HL-60 (cell line): ENCODE data around the gene RAB34.

Experiments
- CTCF ChIP-seq: IDR thresholded peaks from one replicate; pipeline ENCODE4 v1.5.1; 2011; ENCODE audit warnings: low read length, control low read depth, inconsistent platforms; ENCODE audit not compliant: insufficient read depth
- POLR2AphosphoS5 ChIP-seq: IDR thresholded peaks from 2 replicates; pipeline ENCODE4 v1.6.1; 2012; ENCODE audit warnings: low read depth

- TF ChIP-seq POLR2AphosphoS5 (no peak), CTCF (no peak)
Measured at GRCh38 chr17:28705728-28706334, 11.8 kb downstream of the RAB34 start.
